Stimulated activated CD4-positive, alpha-beta T cell treated with anti-CD3 and anti-CD28 coated beads, Interleukin-4, amount 100 ng/mL, for 4 hours (primary cell): ENCODE data around the gene CHD5.

ENCODE experiments used
- DNase-seq, 2 experiments: peaks; one replicate each; pipeline ENCODE4 v3.0.0-alpha.2; 2020

The CHD5 gene

GRCh38 chr1:6130036-6130435, 50.1 kb downstream of the CHD5 start:
- no peak for DNase-seq

GRCh38 chr1:6129313-6129712, 50.8 kb downstream of the CHD5 start:
- DNase-seq, result no peak

GRCh38 chr1:6128276-6129081, 51.6 kb downstream of the CHD5 start:
- DNase-seq, result no peak

GRCh38 chr1:6127587-6128163, 52.4 kb downstream of the CHD5 start:
- DNase-seq, result peak; percentile 64 to 75

GRCh38 chr1:6126521-6127067, 53.5 kb downstream of the CHD5 start:
- DNase-seq, result no peak

GRCh38 chr1:6126028-6126427, 54.1 kb downstream of the CHD5 start:
- no peak for DNase-seq

- DNase-seq, result no peak
These were observed 54.8 kb downstream of the CHD5 start for GRCh38 chr1:6125366-6125765.

GRCh38 chr1:6124746-6125365, 55.3 kb downstream of the CHD5 start:
- no peak for DNase-seq

GRCh38 chr1:6124341-6124740, 55.8 kb downstream of the CHD5 start:
- no peak for DNase-seq

GRCh38 chr1:6123816-6124215, 56.3 kb downstream of the CHD5 start:
- DNase-seq, result no peak

- no peak for DNase-seq
These were observed 57.0 kb downstream of the CHD5 start for GRCh38 chr1:6123083-6123482.

GRCh38 chr1:6121651-6122370, 58.3 kb downstream of the CHD5 start:
- no peak for DNase-seq

GRCh38 chr1:6121021-6121421, 59.1 kb downstream of the CHD5 start:
- DNase-seq, result no peak

GRCh38 chr1:6118415-6118814, 61.7 kb downstream of the CHD5 start:
- no peak for DNase-seq

- no peak for DNase-seq
These were observed 62.5 kb downstream of the CHD5 start for GRCh38 chr1:6117624-6118023.

- DNase-seq, result no peak
These were observed 63.1 kb downstream of the CHD5 start for GRCh38 chr1:6117064-6117463.

GRCh38 chr1:6116137-6116536, 64.0 kb downstream of the CHD5 start:
- DNase-seq, result no peak

GRCh38 chr1:6113745-6114144, 66.4 kb downstream of the CHD5 start:
- no peak for DNase-seq

- DNase-seq, result no peak
These were observed 67.0 kb downstream of the CHD5 start for GRCh38 chr1:6113116-6113515.

GRCh38 chr1:6112690-6113005, 67.5 kb downstream of the CHD5 start:
- no peak for DNase-seq

- no peak for DNase-seq
These were observed 68.0 kb downstream of the CHD5 start for GRCh38 chr1:6111991-6112689.

- no peak for DNase-seq
These were observed 68.5 kb downstream of the CHD5 start for GRCh38 chr1:6111571-6111970.

- no peak for DNase-seq
These were observed 69.8 kb downstream of the CHD5 start for GRCh38 chr1:6110326-6110725.
